Measurements from ENCODE around the gene PACRG.

DNA sequence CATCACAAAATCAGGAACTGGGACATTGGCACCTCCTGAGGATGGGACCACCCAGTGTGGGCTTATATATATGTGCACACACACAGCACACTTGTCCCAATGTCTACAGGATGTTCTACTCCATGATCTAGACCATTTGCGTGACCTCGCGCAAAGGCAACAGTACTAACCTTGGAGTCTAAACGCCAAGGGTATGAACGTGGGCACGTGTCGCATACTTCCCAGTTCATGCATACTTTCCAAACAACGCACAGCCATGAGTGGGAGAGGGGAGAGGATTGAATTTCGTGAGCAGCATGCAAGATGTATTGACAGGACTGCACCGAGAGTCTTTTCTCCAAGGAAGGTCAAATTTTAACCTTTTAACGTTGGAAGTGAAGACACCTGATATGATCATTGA, 472.5 kb downstream of the PACRG start:
- TF ChIP-seq CTCF (IDR thresholded peaks at IDR 0.05 in 4 of 5, conservative IDR thresholded peaks at IDR 0.05 in 1 of 5) (no peak), POLR2A (IDR thresholded peaks at IDR 0.05) (no peak)

All from gastrocnemius medialis (tissue), 4 donors.